Smooth muscle cell (in vitro differentiated cells): ENCODE measurements around the gene SPON2. TPM values are rescaled to one million over a fixed set of nuclear protein-coding genes. Genes with fewer than 3 reads are reported as not detected.

Experiments
- DNase-seq: peaks from one replicate; lab custom pipeline; 2025; ENCODE audit not compliant: unreplicated experiment; lab: John Stamatoyannopoulos, UW
- H2AFZ ChIP-seq: fragments of 200-600 bp; sonication (generic); 2 replicates; pipeline ENCODE4 v1.6.0; 2016; ENCODE audit warnings: antibody characterized with exemption, low read depth, mild to moderate bottlenecking
- H3F3A ChIP-seq: fragments of 200-600 bp; sonication (generic); 2 replicates; pipeline ENCODE4 v1.6.0; 2017; ENCODE audit warnings: antibody characterized with exemption, low read depth
- H3K27ac ChIP-seq: fragments of 200-600 bp; sonication (generic); 2 replicates; pipeline ENCODE4 v1.5.1; 2016; ENCODE audit warnings: low read depth, mild to moderate bottlenecking
- H3K27me3 ChIP-seq: fragments of 200-600 bp; sonication (generic); 2 replicates; pipeline ENCODE4 v1.6.1; 2016; ENCODE audit warnings: low read depth, mild to moderate bottlenecking
- H3K36me3 ChIP-seq: fragments of 200-600 bp; sonication (generic); 2 replicates; pipeline ENCODE4 v1.5.1; 2016; ENCODE audit warnings: low read depth
- H3K4me1 ChIP-seq: fragments of 200-600 bp; sonication (generic); 2 replicates; pipeline ENCODE4 v1.5.1; 2016; ENCODE audit warnings: low read depth
- H3K4me2 ChIP-seq: fragments of 200-600 bp; sonication (generic); 2 replicates; pipeline ENCODE4 v1.6.0; 2016; ENCODE audit warnings: mild to moderate bottlenecking
- H3K4me3 ChIP-seq: fragments of 200-600 bp; sonication (generic); 2 replicates; pipeline ENCODE4 v1.5.1; 2016; ENCODE audit warnings: mild to moderate bottlenecking
- H3K79me2 ChIP-seq: fragments of 200-600 bp; sonication (generic); 2 replicates; pipeline ENCODE4 v1.6.0; 2016; ENCODE audit warnings: low read depth, mild to moderate bottlenecking
- H3K9ac ChIP-seq: fragments of 200-600 bp; sonication (generic); 2 replicates; pipeline ENCODE4 v1.6.0; 2016; ENCODE audit warnings: low read depth
- H3K9me3 ChIP-seq: fragments of 200-600 bp; sonication (generic); replicated peaks from 2 replicates; pipeline ENCODE4 v1.5.1; 2016; ENCODE audit warnings: low read depth
- H4K20me1 ChIP-seq: fragments of 200-600 bp; sonication (generic); 2 replicates; pipeline ENCODE4 v1.6.0; 2016; ENCODE audit warnings: low read depth
- WGBS: methylation state at CpG from one replicate; pipeline ENCODE4 v1.1.7; 2016; ENCODE audit warnings: low lambda C conversion rate; 5-methylcytosine and 5-hydroxymethylcytosine counted together
- polyA plus RNA-seq: library from polyadenylated mRNA; unstranded; fragments of >200 nt; fragmentation: Nextera tagmentation; extraction: Ambion mirVana; gene quantifications from 2 replicates; pipeline ENCODE4 v1.2.1, GENCODE V29; 2016
- total RNA-seq: library from RNA; depleted of rRNA; stranded (reverse); fragments of >200 nt; gene quantifications from 2 replicates; pipeline ENCODE4 v1.2.3, GENCODE V29; 2014
- TF ChIP-seq, protein P1 (sequence below): fragments of 200-600 bp; sonication (generic); IDR thresholded peaks from 2 replicates; pipeline ENCODE4 v1.5.1; 2017; ENCODE audit warnings: borderline replicate concordance, mild to moderate bottlenecking, antibody characterized with exemption; ENCODE audit not compliant: insufficient read depth, poor library complexity, severe bottlenecking

The SPON2 gene
- total and polyA plus RNA-seq, 2 experiments from 2014 or later = 171 to 427 TPM

DNA sequence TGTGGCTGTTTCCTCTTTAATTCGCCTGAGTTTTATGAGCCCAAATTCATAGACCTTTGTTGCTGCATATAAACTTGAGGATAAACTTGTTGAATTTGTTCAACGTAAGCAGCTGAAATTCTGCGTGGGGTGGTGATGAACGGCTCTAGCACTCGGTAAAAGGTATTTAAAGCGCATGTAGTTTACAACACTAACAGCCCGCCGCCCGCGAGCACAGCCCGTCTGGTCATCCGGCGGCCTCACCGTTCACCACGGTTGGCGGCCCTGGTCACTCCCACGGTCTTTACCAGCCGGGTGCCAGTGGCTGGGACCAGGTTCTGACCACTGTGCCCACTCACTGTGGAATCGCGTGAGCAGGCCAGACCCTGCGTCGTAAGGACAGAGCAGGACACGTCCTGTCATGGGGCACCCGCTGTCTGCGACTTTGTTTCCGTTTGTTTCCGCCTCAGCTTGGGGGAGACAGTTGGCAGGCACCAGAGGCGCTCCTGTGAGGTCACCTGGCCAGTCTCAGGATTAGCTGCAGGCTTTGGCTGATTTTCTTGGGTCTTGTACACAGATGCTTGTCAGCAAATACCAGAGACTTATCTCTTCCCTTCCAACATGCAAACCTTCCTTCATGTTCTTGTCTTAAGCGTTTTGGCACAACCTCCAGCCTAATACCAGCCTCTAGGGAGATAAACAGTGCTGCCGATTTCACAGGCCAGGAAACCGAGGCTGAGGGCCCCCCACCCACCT, 36.8 kb upstream of the SPON2 start:
- H3K27ac ChIP-seq = peak overlapping the region; percentile 81
- no peaks in the 10 kb centered on the region for H3F3A ChIP-seq
- H3K36me3 ChIP-seq = no peaks in the 10 kb centered on the region
- H3K4me3 ChIP-seq = no peak overlapping the region
- H3K9me3 ChIP-seq = no peaks in the 10 kb centered on the region
- H3K4me2 ChIP-seq = peak overlapping the region; percentile 48
- DNase-seq = no peak
- TF ChIP-seq, protein P1, sequence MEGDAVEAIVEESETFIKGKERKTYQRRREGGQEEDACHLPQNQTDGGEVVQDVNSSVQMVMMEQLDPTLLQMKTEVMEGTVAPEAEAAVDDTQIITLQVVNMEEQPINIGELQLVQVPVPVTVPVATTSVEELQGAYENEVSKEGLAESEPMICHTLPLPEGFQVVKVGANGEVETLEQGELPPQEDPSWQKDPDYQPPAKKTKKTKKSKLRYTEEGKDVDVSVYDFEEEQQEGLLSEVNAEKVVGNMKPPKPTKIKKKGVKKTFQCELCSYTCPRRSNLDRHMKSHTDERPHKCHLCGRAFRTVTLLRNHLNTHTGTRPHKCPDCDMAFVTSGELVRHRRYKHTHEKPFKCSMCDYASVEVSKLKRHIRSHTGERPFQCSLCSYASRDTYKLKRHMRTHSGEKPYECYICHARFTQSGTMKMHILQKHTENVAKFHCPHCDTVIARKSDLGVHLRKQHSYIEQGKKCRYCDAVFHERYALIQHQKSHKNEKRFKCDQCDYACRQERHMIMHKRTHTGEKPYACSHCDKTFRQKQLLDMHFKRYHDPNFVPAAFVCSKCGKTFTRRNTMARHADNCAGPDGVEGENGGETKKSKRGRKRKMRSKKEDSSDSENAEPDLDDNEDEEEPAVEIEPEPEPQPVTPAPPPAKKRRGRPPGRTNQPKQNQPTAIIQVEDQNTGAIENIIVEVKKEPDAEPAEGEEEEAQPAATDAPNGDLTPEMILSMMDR = no peak
- H3K4me1 ChIP-seq = no peaks in the 10 kb centered on the region
- no peaks in the 10 kb centered on the region for H3K79me2 ChIP-seq
- peak overlapping the region; percentile 42 for H3K9ac ChIP-seq
- no peak overlapping the region for H2AFZ ChIP-seq
- WGBS = 86% methylated on average over 31 of the region's 31 CpGs
- no peaks in the 10 kb centered on the region for H3K27me3 ChIP-seq
- no peaks in the 10 kb centered on the region for H4K20me1 ChIP-seq

DNA sequence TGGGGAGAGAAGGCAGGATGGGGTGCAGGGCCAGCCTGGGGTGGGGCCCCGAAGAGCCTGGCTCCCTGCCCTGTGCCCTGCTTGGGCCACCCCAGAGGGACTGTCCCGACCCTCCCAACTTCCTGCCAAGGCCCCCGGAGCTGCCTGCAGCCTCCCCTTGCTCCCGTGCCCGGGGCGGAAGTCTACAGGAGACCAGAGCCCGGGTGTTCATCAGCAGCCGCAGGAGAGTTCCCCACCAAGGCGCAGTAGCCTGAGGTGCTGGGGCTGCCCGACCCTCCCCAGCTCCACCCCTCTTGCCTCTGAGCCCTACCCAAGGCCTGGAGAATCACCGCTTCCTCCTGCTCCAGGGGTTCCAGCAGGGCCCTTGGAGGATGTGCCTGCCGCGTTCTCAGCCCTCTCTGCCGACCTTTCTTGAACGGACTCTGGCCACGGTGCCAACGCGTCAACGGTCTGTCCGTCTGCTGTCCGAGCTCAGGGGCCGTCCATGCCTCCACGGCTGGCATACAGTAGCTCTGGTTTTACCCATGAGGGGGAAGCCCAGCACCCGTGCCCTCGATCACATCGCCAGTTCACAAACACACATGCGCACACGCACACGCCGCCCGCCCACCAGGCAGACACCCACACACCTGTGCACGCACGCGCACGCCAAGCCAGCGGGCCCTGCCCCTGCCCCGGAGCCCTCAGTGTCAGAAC, 36.0 kb upstream of the SPON2 start:
- no peaks in the 10 kb centered on the region for H3K27me3 ChIP-seq
- no peak overlapping the region for H3K4me2 ChIP-seq
- no peak overlapping the region for H2AFZ ChIP-seq
- H3K4me3 ChIP-seq = no peak overlapping the region
- TF ChIP-seq, protein P1 = no peak
- peak overlapping the region; percentile 81 for H3K27ac ChIP-seq
- H3K79me2 ChIP-seq = no peaks in the 10 kb centered on the region
- no peaks in the 10 kb centered on the region for H4K20me1 ChIP-seq
- no peaks in the 10 kb centered on the region for H3F3A ChIP-seq
- no peaks in the 10 kb centered on the region for H3K9me3 ChIP-seq
- H3K9ac ChIP-seq = no peak overlapping the region
- 94% methylated on average over 37 of the region's 37 CpGs for WGBS
- H3K36me3 ChIP-seq = no peaks in the 10 kb centered on the region
- no peak for DNase-seq
- H3K4me1 ChIP-seq = no peaks in the 10 kb centered on the region

- 94% methylated on average over 31 of the region's 31 CpGs for WGBS
- no peak overlapping the region for H2AFZ ChIP-seq
- H4K20me1 ChIP-seq = no peaks in the 10 kb centered on the region
- H3K79me2 ChIP-seq = no peaks in the 10 kb centered on the region
- no peak overlapping the region for H3K27ac ChIP-seq
- no peaks in the 10 kb centered on the region for H3K36me3 ChIP-seq
- H3K4me2 ChIP-seq = no peak overlapping the region
- H3K9me3 ChIP-seq = no peaks in the 10 kb centered on the region
- no peak for DNase-seq
- H3K9ac ChIP-seq = no peak overlapping the region
- no peaks in the 10 kb centered on the region for H3K4me1 ChIP-seq
- no peaks in the 10 kb centered on the region for H3F3A ChIP-seq
- H3K4me3 ChIP-seq = no peak overlapping the region
- no peaks in the 10 kb centered on the region for H3K27me3 ChIP-seq
- TF ChIP-seq, protein P1 = no peak
Observed at GRCh38 chr4:1207603-1208265, 35.4 kb upstream of the SPON2 start.
